Adrenal gland (tissue), 12 donors: Measurements from ENCODE around the gene PERM1. TPM values are rescaled to one million over a fixed set of nuclear protein-coding genes. Genes with fewer than 3 reads are reported as not detected.

Experiments
- DNase-seq, 7 donors: peaks; one replicate each; pipeline ENCODE4 v3.0.0-alpha.2; 2019 to 2020
- H3K27ac ChIP-seq, 5 donors: fragments of 200-600 bp; sonication (generic) in 4 of 5; 1 replicate in 3 of 5; 2 replicates in 2 of 5; pipeline versions ENCODE4 v1.5.1 to v1.8.0; 2016 to 2020; ENCODE audit warnings: mild to moderate bottlenecking in 1 of 5
- H3K27me3 ChIP-seq: fragments of 200-600 bp; 2 replicates; pipeline ENCODE4 v1.8.0; 2021
- H3K36me3 ChIP-seq, 2 donors: fragments of 200-600 bp; replicated peaks in 1 of 2; 1 replicate in 1 of 2; 2 replicates in 1 of 2; pipeline versions ENCODE4 v1.5.1 to v1.8.0; 2018 to 2022
- H3K4me1 ChIP-seq, 2 donors: fragments of 200-600 bp; replicated peaks in 1 of 2; 1 replicate in 1 of 2; 2 replicates in 1 of 2; pipeline versions ENCODE4 v1.5.1 to v1.8.0; 2018 to 2021
- H3K4me3 ChIP-seq, 4 donors: fragments of 200-600 bp; sonication (generic) in 3 of 4; one replicate each; pipeline ENCODE4 v1.5.1; 2016 to 2018
- H3K9me3 ChIP-seq, 3 donors: fragments of 200-600 bp; sonication (generic) in 1 of 3; replicated peaks in 1 of 3; 1 replicate in 2 of 3; 2 replicates in 1 of 3; pipeline versions ENCODE4 v1.5.1 to v1.8.0; 2016 to 2021
- POLR2A ChIP-seq, 2 donors: fragments of 450-650 bp; IDR thresholded peaks; one replicate each; pipeline ENCODE4 v1.6.1; 2017; ENCODE audit warnings: antibody characterized with exemption in 2 of 2, mild to moderate bottlenecking in 2 of 2, moderate library complexity in 1 of 2
- WGBS, 4 donors: extraction: QIAGEN DNeasy Blood & Tissue Kit in 2 of 4; methylation state at CpG; one replicate each; pipeline versions ENCODE4 v1.1.5 to v1.1.7; 2013 to 2017; 5-methylcytosine and 5-hydroxymethylcytosine counted together
- intact Hi-C, 2 donors: fragments of 100-400 bp; cut with DNase I; formaldehyde crosslinking; loops; one replicate each; pipeline versions ENCODE4 v1.14.1 to v1.15.0; 2022 to 2023
- polyA plus RNA-seq, 3 donors: library from polyadenylated mRNA; stranded (reverse); fragments of 200-250 nt in 2 of 3; fragments of 350-450 nt in 1 of 3; fragmentation: Illumina TruSeq in 1 of 3; extraction: RNeasy Lipid Tissue Mini Kit (QIAGEN cat#74804) in 1 of 3; gene quantifications; one replicate each; pipeline ENCODE4 v1.2.3, GENCODE V29; 2013 to 2014
- total RNA-seq, 9 donors: library from RNA; depleted of rRNA in 4 of 9; stranded (reverse); fragments of >200 nt in 4 of 9; fragments of 120-200 nt in 1 of 9; fragmentation: NEBNext Ultra II Directional in 1 of 9; extraction: Animal tissue kit (Norgen Biotek cat#: 25700) in 1 of 9; gene quantifications; one replicate each; pipeline versions ENCODE4 v1.1.0 to v1.2.4, GENCODE V29; 2013 to 2023
- TF ChIP-seq, protein P1 (sequence below), 6 experiments: fragments of 450-650 bp in 4 of 6; fragments of 200-600 bp in 2 of 6; sonication (generic) in 1 of 6; IDR thresholded peaks; 1 replicate in 5 of 6; 2 replicates in 1 of 6; pipeline versions ENCODE4 v1.5.1 to v1.8.0; 2016 to 2021; ENCODE audit warnings: antibody characterized with exemption in 6 of 6, mild to moderate bottlenecking in 2 of 6, moderate library complexity in 1 of 6
- donor health status: healthy with polysubstance abuse.
- donor health status: Bipolar disorder and iron deficiency.
- donor health status: DM: yes; HTN: yes; CAD: no.
- donor health status: DM: no; HTN: no; CAD: no.
- donor health status: DM: no; HTN: no; CAD: no.
- donor health status: DM: yes; HTN: yes; CAD: no.

The PERM1 gene
- total and polyA plus RNA-seq, 12 donors, result 0.13 to 0.88 (median 0.25) TPM; not detected in 5

DNA sequence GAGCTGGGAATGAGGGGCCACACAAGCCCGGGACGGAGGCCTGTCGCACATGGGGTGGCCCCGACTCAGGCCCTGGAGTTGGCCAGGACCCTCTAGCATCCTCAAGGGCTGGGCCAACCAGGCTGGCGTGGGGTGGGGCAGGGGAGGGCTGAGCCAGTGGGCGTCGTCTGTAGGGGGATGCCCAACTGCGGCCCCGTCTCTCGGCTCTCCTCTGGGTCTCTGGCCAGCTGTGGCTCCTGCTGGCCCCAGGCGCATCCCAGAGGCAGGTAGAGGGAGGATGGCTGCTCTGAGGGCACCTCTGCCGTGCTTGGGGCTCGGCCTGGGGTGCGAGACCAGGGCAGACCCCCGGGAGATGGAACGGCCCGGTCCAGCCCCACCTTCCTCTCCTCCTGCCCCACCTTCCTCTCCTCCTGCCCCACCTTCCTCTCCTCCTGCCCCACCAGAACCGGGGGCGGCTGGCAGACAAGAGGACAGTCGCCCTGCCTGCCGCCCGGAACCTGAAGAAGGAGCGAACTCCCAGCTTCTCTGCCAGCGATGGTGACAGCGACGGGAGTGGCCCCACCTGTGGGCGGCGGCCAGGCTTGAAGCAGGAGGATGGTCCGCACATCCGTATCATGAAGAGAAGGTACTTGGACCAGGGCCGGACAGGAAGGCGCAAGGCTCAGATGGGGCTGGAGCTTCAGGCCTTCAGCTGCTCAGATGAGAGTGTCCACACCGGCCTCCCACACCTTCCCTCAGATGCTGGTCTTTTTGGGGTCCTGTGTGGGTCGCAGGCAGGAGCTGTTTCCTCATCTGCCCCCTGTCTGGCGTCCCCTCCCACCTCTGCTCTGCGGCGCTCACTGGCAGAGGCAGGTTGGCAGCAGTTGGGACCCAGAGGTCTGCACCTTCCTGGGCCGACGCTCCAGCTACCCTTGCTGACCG is 51.9 kb downstream of the PERM1 start:
- Histone ChIP-seq H3K9me3 (no peaks in the 10 kb centered on the region), H3K36me3 (no peaks in the 10 kb centered on the region), H3K4me1 (no peaks in the 10 kb centered on the region), H3K27me3 (peaks cover 23% of the 10 kb centered on the region), H3K4me3 (no peak overlapping the region), H3K27ac (no peak overlapping the region)
- intact Hi-C loops, result no loop called here
- no peak for TF ChIP-seq POLR2A (IDR thresholded peaks at IDR 0.05)
- TF ChIP-seq, protein P1, sequence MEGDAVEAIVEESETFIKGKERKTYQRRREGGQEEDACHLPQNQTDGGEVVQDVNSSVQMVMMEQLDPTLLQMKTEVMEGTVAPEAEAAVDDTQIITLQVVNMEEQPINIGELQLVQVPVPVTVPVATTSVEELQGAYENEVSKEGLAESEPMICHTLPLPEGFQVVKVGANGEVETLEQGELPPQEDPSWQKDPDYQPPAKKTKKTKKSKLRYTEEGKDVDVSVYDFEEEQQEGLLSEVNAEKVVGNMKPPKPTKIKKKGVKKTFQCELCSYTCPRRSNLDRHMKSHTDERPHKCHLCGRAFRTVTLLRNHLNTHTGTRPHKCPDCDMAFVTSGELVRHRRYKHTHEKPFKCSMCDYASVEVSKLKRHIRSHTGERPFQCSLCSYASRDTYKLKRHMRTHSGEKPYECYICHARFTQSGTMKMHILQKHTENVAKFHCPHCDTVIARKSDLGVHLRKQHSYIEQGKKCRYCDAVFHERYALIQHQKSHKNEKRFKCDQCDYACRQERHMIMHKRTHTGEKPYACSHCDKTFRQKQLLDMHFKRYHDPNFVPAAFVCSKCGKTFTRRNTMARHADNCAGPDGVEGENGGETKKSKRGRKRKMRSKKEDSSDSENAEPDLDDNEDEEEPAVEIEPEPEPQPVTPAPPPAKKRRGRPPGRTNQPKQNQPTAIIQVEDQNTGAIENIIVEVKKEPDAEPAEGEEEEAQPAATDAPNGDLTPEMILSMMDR (IDR thresholded peaks at IDR 0.05), result no peak
- no peak for DNase-seq
- 77 to 89% (median 86%) methylated on average over 5 to 40 of the region's 40 CpGs for WGBS, 4 donors

DNA sequence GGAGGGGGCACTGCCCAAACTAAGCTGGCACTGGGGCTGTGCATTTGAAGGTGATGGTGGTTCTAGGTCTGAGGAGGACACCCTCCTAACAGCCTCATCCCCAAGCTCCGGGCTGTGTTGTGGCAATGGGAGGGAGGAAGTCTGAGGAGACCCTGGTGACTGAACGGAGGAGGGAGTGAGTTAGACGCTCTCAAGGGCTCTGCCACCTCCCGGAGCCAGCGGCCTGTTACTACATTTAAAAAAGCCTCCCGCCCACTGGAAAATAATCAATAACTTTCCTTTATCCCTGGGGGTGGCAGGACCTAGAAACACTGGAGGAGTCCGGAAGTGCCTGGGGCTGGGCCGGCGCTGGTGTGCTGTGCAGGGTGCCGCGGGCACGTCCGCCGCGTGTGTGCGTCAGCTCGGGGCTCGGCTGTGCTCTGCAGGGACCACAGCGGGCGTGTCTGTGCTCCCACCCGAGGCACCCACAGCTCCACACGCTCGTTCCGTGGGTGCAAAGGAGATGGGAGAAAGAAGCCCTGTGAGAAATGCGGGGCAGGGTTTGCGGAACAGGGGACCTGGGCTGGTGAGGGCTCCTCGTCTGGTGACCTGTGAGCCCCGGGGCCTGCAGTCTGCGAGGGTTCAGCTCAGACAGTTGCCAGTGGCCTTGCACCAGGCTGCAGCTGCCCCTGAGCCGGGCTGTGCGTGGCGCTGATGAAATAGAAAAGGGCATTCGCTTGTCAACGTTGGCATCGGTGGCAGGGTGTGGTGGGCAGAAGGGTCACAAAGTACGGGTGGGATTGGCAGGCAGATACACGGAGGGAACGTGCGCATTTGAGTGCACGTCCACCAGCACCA is 52.9 kb downstream of the PERM1 start:
- H3K9me3 ChIP-seq, result no peaks in the 10 kb centered on the region
- peaks cover 30% of the 10 kb centered on the region for H3K27me3 ChIP-seq
- WGBS, 4 donors, result 73 to 75% (median 74%) methylated on average over 37 to 40 of the region's 40 CpGs
- no peaks in the 10 kb centered on the region for H3K36me3 ChIP-seq
- no peak overlapping the region for H3K4me3 ChIP-seq
- H3K27ac ChIP-seq, result no peak overlapping the region
- intact Hi-C loops, result no loop called here
- TF ChIP-seq, protein P1 (IDR thresholded peaks at IDR 0.05), result no peak
- TF ChIP-seq POLR2A (IDR thresholded peaks at IDR 0.05), result no peak
- H3K4me1 ChIP-seq, result peaks cover 0 to 4% of the 10 kb centered on the region in 2 donors
- DNase-seq, result no peak

DNA sequence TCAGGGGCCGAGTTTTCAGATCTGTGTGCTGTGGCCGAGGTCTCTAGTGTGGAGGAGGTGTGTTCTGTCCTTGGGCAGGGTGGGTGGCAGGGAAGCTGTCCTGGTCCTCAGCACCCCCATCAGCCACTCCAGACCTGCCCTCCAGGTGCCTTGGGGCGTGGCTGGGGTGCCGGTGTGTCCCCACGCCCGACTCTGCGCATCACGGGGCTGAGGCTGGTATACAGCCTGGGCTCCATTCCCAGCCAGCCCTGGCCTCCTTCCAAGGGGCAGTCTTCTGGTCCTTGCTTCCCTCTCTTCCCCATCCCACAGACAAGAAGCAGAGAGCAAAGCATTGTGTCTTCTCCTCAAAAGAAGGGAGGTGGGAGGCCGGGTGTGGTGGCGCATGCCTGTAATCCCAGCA is 54.1 kb downstream of the PERM1 start:
- TF ChIP-seq, protein P1 (IDR thresholded peaks at IDR 0.05), result no peak
- TF ChIP-seq POLR2A (IDR thresholded peaks at IDR 0.05), result no peak
- H3K9me3 ChIP-seq, result no peaks in the 10 kb centered on the region
- intact Hi-C loops, result no loop called here
- no peak overlapping the region for H3K4me3 ChIP-seq
- WGBS, 4 donors, result 49 to 72% (median 65%) methylated on average over 2 to 10 of the region's 10 CpGs
- H3K27ac ChIP-seq, result no peak overlapping the region
- H3K36me3 ChIP-seq, result no peaks in the 10 kb centered on the region
- H3K27me3 ChIP-seq, result peaks cover 30% of the 10 kb centered on the region
- H3K4me1 ChIP-seq, result peaks cover 3 to 11% of the 10 kb centered on the region in 2 donors
- no peak for DNase-seq

DNA sequence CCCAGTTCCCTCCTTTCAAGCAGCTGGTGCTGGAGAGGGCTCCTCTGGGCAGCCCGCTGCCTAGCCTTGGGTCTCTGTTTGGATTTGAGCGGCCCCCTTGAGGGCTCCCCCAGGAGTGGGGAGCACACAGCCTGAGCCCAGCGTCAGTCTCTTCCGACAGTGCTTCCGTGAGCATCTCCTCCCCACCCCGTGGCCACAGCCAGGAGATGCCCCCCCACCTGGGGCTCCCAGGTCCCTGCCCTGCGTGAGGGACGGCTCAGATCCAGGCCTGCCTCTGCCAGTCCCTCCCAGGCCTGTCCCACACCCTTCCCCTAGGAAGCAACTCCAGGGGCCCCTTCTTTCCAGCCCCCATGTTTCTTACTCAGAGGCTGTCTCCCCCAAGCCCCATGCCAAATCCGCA is 54.7 kb downstream of the PERM1 start:
- H3K27me3 ChIP-seq, result peaks cover 35% of the 10 kb centered on the region
- intact Hi-C loops, result no loop called here
- WGBS, 4 donors, result 46 to 74% (median 64%) methylated on average over 4 to 9 of the region's 9 CpGs
- no peaks in the 10 kb centered on the region for H3K36me3 ChIP-seq
- no peaks in the 10 kb centered on the region for H3K9me3 ChIP-seq
- DNase-seq, result no peak
- no peak overlapping the region for H3K4me3 ChIP-seq
- peaks cover 3 to 11% of the 10 kb centered on the region in 2 donors for H3K4me1 ChIP-seq
- TF ChIP-seq, protein P1 (IDR thresholded peaks at IDR 0.05), result no peak
- TF ChIP-seq POLR2A (IDR thresholded peaks at IDR 0.05), result no peak
- no peak overlapping the region for H3K27ac ChIP-seq
